Suppressor macrophage treated with lipopolysaccharide for 4 hours (primary cell): ENCODE measurements around the gene OSCP1.

Experiments
- DNase-seq: peaks from one replicate; pipeline ENCODE4 v3.0.0-alpha.2; 2020

OSCP1 gene

GRCh38 chr1:36400825-36401601 is 49.2 kb downstream of the OSCP1 start:
- peak; percentile 90 for DNase-seq

- DNase-seq = no peak
Observed at GRCh38 chr1:36400514-36400824, 49.8 kb downstream of the OSCP1 start.

- DNase-seq = no peak
Observed at GRCh38 chr1:36398370-36398977, 51.8 kb downstream of the OSCP1 start.

- DNase-seq = peak; percentile 96
Observed at GRCh38 chr1:36397378-36398230, 52.6 kb downstream of the OSCP1 start, which contains the start of gene LSM10. Gene LSM10 (minus strand): TSS chr1:36397908. CDS start chr1:36394129, 3,779 bp downstream.

GRCh38 chr1:36397083-36397377 is 53.2 kb downstream of the OSCP1 start:
- DNase-seq = no peak

GRCh38 chr1:36396359-36396758 is 53.9 kb downstream of the OSCP1 start:
- DNase-seq = no peak

- no peak for DNase-seq
Observed at GRCh38 chr1:36393686-36394085, 56.6 kb downstream of the OSCP1 start.

GRCh38 chr1:36392836-36393235 is 57.4 kb downstream of the OSCP1 start:
- DNase-seq = no peak

GRCh38 chr1:36391271-36391670 is 59.0 kb downstream of the OSCP1 start:
- DNase-seq = no peak

GRCh38 chr1:36390411-36390810 is 59.8 kb downstream of the OSCP1 start:
- DNase-seq = no peak

GRCh38 chr1:36389999-36390398 is 60.3 kb downstream of the OSCP1 start:
- DNase-seq = peak; percentile 75

- DNase-seq = no peak
Observed at GRCh38 chr1:36389261-36389660, 61.0 kb downstream of the OSCP1 start.

- peak; percentile 93 for DNase-seq
Observed at GRCh38 chr1:36387141-36387949, 62.9 kb downstream of the OSCP1 start.

- peak; percentile 100 for DNase-seq
Observed at GRCh38 chr1:36386265-36387140, 63.7 kb downstream of the OSCP1 start.

GRCh38 chr1:36385410-36386264 is 64.6 kb downstream of the OSCP1 start, which contains the start of gene STK40:
Gene STK40 (minus strand): TSS chr1:36385924. CDS start chr1:36361332, 24,592 bp downstream.
- peak; percentile 99 for DNase-seq

GRCh38 chr1:36384542-36385409 is 65.5 kb downstream of the OSCP1 start:
- DNase-seq = peak; percentile 32

- DNase-seq = no peak
Observed at GRCh38 chr1:36383240-36383639, 67.0 kb downstream of the OSCP1 start.

GRCh38 chr1:36382669-36383068 is 67.6 kb downstream of the OSCP1 start:
- DNase-seq = no peak

GRCh38 chr1:36382231-36382630 is 68.0 kb downstream of the OSCP1 start:
- DNase-seq = no peak

GRCh38 chr1:36381405-36381804 is 68.8 kb downstream of the OSCP1 start:
- no peak for DNase-seq
